ENCODE results near the gene FAM72B. TPM values are rescaled to one million over a fixed set of nuclear protein-coding genes. Genes with fewer than 3 reads are reported as not detected.
"Not testable (repeated sequence)": the region's sequence is repeated elsewhere in the genome, so short reads cannot be mapped to it uniquely, and the experiment has no call there.

FAM72B gene
- total RNA-seq, 2 donors from 2014 or later: 0.59 TPM; not detected in 1

- not testable (repeated sequence) for H3K4me3 ChIP-seq; H3K27me3 ChIP-seq; DNase-seq (ENCODE audit: low spot score); H3K36me3 ChIP-seq; H3K4me1 ChIP-seq; H3K27ac ChIP-seq; H3K9me3 ChIP-seq
Measured at GRCh38 chr1:121176649-121177048, 7.5 kb downstream of the FAM72B start.

- not testable (repeated sequence) for H3K36me3 ChIP-seq; H3K27ac ChIP-seq; H3K4me3 ChIP-seq; H3K4me1 ChIP-seq; DNase-seq (ENCODE audit: low spot score); H3K9me3 ChIP-seq; H3K27me3 ChIP-seq
Measured at GRCh38 chr1:121168152-121168668, 15.9 kb downstream of the FAM72B start.

GRCh38 chr1:121167225-121167738 is 16.9 kb downstream of the FAM72B start:
- H3K9me3 ChIP-seq; H3K4me3 ChIP-seq; H3K36me3 ChIP-seq; H3K27ac ChIP-seq; H3K27me3 ChIP-seq; DNase-seq (ENCODE audit: low spot score); H3K4me1 ChIP-seq: not testable (repeated sequence)

- H3K27me3 ChIP-seq; H3K4me1 ChIP-seq; H3K9me3 ChIP-seq; H3K27ac ChIP-seq; H3K36me3 ChIP-seq; DNase-seq (ENCODE audit: low spot score); H3K4me3 ChIP-seq: not testable (repeated sequence)
Measured at GRCh38 chr1:121165296-121165695, 18.8 kb downstream of the FAM72B start.

- H3K36me3 ChIP-seq; H3K9me3 ChIP-seq; H3K27me3 ChIP-seq; DNase-seq (ENCODE audit: low spot score); H3K4me1 ChIP-seq; H3K4me3 ChIP-seq; H3K27ac ChIP-seq: not testable (repeated sequence)
Measured at GRCh38 chr1:121163850-121164757, 20.0 kb downstream of the FAM72B start.

GRCh38 chr1:121161199-121161901 is 22.8 kb downstream of the FAM72B start:
- H3K27me3 ChIP-seq; H3K4me1 ChIP-seq; DNase-seq (ENCODE audit: low spot score); H3K4me3 ChIP-seq; H3K27ac ChIP-seq; H3K36me3 ChIP-seq; H3K9me3 ChIP-seq: not testable (repeated sequence)

- DNase-seq (ENCODE audit: low spot score); H3K4me3 ChIP-seq: not testable (repeated sequence)
Measured at GRCh38 chr1:121160118-121160517, 24.0 kb downstream of the FAM72B start.

GRCh38 chr1:121157609-121158008 is 26.5 kb downstream of the FAM72B start:
- not testable (repeated sequence) for H3K27ac ChIP-seq

More at GRCh38 chr1:121160118-121160517, 24.0 kb downstream of the FAM72B start:
- H3K27ac ChIP-seq, H3K27me3 ChIP-seq, H3K36me3 ChIP-seq, H3K9me3 ChIP-seq, H3K4me1 ChIP-seq: not testable (repeated sequence)

GRCh38 chr1:121156958-121157603 is 27.1 kb downstream of the FAM72B start:
- not testable (repeated sequence) for H3K27me3 ChIP-seq; H3K9me3 ChIP-seq; DNase-seq (ENCODE audit: low spot score); H3K4me1 ChIP-seq; H3K4me3 ChIP-seq; H3K27ac ChIP-seq; H3K36me3 ChIP-seq

More at GRCh38 chr1:121157609-121158008, 26.5 kb downstream of the FAM72B start:
- H3K4me1 ChIP-seq; H3K4me3 ChIP-seq; DNase-seq (ENCODE audit: low spot score); H3K27me3 ChIP-seq; H3K36me3 ChIP-seq; H3K9me3 ChIP-seq: not testable (repeated sequence)

- DNase-seq (ENCODE audit: low spot score); H3K27ac ChIP-seq; H3K4me1 ChIP-seq; H3K27me3 ChIP-seq; H3K36me3 ChIP-seq; H3K9me3 ChIP-seq; H3K4me3 ChIP-seq: not testable (repeated sequence)
- peak in 1 of 2 donors; percentile 50 for TF ChIP-seq CTCF (IDR thresholded peaks at IDR 0.05)
Measured at GRCh38 chr1:121155671-121156358, 28.3 kb downstream of the FAM72B start.

- not testable (repeated sequence) for H3K4me1 ChIP-seq; H3K27me3 ChIP-seq; H3K27ac ChIP-seq; H3K9me3 ChIP-seq; H3K4me3 ChIP-seq; DNase-seq (ENCODE audit: low spot score); H3K36me3 ChIP-seq
Measured at GRCh38 chr1:121154811-121155210, 29.3 kb downstream of the FAM72B start.

GRCh38 chr1:121152788-121153187 is 31.4 kb downstream of the FAM72B start:
- not testable (repeated sequence) for DNase-seq (ENCODE audit: low spot score); H3K4me1 ChIP-seq; H3K9me3 ChIP-seq; H3K27ac ChIP-seq; H3K27me3 ChIP-seq; H3K36me3 ChIP-seq; H3K4me3 ChIP-seq

GRCh38 chr1:121151294-121151693 is 32.8 kb downstream of the FAM72B start:
- H3K27me3 ChIP-seq; DNase-seq (ENCODE audit: low spot score); H3K36me3 ChIP-seq; H3K27ac ChIP-seq; H3K4me3 ChIP-seq; H3K4me1 ChIP-seq; H3K9me3 ChIP-seq: not testable (repeated sequence)
